ENCODE measurements around the gene FOXO6. TPM values are rescaled to one million over a fixed set of nuclear protein-coding genes. Genes with fewer than 3 reads are reported as not detected.

FOXO6 gene
- total RNA-seq, 1 experiment from 2014 or later = 0.45 TPM

- DNase-seq (ENCODE audit: low spot score) = no peak
Observed at GRCh38 chr1:41400225-41400624, 39.0 kb downstream of the FOXO6 start.

- no peak for DNase-seq (ENCODE audit: low spot score)
Observed at GRCh38 chr1:41401899-41402298, 40.7 kb downstream of the FOXO6 start.

GRCh38 chr1:41404308-41404761, 43.1 kb downstream of the FOXO6 start:
- DNase-seq (ENCODE audit: low spot score) = peak; percentile 76

- DNase-seq (ENCODE audit: low spot score) = no peak
Observed at GRCh38 chr1:41407664-41408252, 46.5 kb downstream of the FOXO6 start.

GRCh38 chr1:41408691-41409090, 47.5 kb downstream of the FOXO6 start:
- DNase-seq (ENCODE audit: low spot score) = no peak

GRCh38 chr1:41409825-41410224, 48.6 kb downstream of the FOXO6 start:
- DNase-seq (ENCODE audit: low spot score) = no peak

- DNase-seq (ENCODE audit: low spot score) = no peak
Observed at GRCh38 chr1:41410462-41410861, 49.2 kb downstream of the FOXO6 start.

DNA sequence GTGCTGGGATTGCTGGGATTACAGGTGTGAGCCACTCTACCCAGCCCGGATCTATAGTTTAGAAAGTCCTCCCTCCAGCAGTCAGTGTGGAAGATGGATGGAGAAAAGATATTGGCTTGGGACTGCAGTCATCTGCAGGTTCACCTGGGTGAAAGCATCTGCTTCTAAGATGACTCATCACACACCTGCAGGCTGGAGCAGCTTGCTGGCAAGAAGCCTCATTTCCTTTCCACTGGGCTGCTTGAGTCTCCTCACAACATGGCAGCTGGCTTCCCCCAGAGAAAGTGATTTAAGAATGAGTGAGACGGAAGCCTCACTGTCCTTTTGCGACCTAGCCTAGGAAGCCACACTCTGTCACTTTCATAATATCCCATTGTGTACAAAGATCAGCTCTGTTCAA, 50.0 kb downstream of the FOXO6 start:
- no peak for DNase-seq (ENCODE audit: low spot score)

DNA sequence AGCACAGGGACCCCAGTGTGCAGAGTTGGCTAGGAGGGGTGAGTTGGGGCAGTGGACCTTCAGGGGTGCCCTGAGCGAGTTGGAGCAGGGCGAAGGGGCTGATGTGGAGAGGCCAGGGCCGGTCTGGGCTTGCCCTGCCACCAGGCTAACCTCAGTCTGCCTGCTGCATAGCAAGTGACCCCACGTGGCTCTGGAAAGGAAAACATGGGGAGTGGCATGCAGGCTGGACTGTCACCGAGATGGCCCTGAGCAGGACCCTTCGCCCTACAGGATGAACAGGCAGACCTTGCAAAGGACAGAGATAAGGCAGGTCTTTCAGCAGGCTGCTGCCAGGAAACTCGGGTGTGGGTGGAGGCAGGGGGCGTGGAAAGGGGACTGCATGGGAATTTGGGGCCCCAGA, 51.5 kb downstream of the FOXO6 start:
- no peak for DNase-seq (ENCODE audit: low spot score)

DNA sequence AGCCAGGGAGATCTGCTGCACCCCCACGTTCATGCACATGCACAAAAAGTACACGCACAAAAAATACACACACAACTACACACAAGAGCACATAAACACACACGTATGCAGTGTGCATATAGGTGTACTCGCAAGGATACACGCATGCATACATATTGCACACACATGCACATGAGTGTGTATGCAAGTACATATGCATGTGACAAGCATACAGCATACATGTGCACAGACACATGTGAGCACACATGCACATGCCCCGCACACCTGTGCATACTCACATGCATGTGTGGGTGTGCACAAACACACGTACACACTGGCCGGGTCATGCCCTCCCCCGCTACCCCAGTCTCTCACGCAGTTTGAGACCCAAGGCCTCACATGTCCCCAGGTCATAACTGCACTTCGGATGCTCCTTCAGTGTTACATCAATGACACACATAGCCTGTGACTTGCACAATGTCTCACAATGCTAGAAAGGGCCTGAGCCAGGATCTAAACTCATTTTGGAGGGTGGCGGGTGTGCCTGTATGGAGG, 52.6 kb downstream of the FOXO6 start:
- no peak for DNase-seq (ENCODE audit: low spot score)

- no peak for DNase-seq (ENCODE audit: low spot score)
Observed at GRCh38 chr1:41414296-41414695, 53.1 kb downstream of the FOXO6 start.

DNA sequence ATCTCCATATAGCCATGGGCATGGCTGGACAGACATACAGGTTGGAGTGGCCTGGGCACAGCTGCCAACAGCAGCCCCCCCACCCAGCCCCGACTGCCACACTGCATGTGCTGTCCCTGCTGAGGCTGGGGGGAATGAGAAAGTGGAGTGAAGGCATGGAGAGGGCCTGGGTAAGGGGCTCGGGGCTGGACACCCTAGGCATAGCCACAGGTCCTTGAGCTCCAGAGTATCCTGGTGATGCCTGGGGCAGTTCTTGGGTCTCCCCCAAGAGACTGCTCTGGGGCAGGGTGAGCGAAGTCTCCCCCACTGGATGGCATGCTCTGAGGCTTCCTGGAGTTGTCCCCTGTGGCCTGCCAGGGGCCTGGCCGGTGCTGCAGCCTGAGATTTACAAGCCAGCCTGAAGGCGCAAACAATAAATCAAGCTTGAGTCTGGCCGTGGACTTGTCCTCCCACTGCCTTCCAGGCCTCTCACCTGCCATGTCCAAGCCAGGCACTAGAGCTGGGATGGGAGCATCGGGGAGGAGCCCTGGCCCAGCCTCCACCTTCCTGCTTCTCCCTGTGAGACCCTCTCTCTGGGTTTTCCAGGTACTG, 53.6 kb downstream of the FOXO6 start:
- DNase-seq (ENCODE audit: low spot score) = no peak

DNA sequence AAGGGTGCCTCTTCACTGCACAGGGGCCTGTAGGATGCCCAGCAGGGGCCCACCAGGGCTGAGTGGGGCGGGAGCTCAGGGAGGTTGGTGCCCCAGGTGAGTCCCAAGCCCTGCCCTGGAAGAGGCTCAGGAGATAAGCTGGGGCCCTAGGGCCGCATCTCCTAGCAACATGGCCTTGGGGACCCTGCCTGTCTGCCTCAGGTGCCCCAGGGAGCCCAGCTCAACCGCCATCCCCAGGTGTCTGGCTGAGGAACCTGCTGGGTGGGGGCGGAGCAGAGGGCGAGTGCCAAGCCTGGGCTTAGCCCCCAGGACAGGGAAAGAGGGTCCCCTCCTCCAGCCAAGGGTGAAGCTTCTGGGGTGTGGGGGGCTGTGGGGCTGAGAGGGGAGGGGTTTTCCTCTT, 54.8 kb downstream of the FOXO6 start:
- no peak for DNase-seq (ENCODE audit: low spot score)

- peak; percentile 84 for DNase-seq (ENCODE audit: low spot score)
Observed at GRCh38 chr1:41416552-41417334, 55.5 kb downstream of the FOXO6 start.

DNA sequence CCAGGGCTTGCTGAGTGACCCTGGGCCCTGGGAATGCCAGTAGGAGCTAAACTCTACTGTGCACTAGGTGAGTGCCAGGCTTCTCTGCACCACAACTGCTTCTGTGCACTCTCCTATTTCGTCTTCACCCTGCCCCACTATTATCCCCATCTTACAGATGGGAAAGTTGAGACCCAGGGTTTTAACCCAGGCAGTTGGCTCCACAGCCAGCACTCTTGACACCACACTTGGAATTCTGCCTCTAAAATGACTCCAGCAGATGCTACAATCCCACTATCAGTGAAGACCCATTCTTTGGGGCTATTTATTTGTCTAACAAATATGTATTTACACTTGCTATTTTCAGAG, 56.1 kb downstream of the FOXO6 start:
- DNase-seq (ENCODE audit: low spot score) = no peak

- no peak for DNase-seq (ENCODE audit: low spot score)
Observed at GRCh38 chr1:41417746-41418145, 56.5 kb downstream of the FOXO6 start.

GRCh38 chr1:41418857-41419583, 57.8 kb downstream of the FOXO6 start:
- peak; percentile 96 for DNase-seq (ENCODE audit: low spot score)

DNA sequence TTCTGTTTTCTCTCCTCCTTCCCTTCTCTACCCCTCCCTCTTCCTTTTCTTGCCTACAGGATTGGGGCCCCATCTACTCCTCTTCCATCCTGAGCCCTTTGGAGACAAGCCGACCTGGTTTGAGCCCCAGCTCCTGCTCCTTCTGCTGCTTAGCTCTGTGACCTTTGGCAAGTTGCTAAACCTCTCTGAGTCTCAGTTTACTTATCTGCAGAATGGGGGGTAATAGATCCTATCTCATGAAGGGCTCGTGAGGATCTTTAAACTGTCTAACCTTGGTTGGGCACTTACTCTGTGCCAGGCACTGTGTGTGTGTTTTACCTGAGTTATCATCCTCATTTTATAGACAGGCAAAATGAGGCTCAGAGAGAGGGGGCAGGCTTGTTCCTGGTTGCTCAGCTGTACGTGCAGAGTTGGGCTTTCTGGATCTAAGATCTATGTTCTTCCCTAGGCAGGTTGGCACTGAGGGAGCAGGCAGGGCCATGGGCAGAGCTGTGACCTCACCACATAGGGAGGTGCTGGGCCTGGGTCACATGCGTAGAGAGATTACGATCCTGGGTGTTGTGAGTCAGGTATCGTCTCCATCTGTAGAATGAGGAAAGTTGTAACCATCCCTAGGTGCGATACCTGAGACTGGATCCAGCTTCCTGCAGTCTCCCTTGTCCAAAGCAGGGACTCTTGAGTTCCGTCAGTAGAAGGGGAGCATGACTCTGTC, 58.5 kb downstream of the FOXO6 start:
- no peak for DNase-seq (ENCODE audit: low spot score)

- no peak for DNase-seq (ENCODE audit: low spot score)
Observed at GRCh38 chr1:41420351-41420750, 59.1 kb downstream of the FOXO6 start.

GRCh38 chr1:41420860-41421259, 59.6 kb downstream of the FOXO6 start:
- no peak for DNase-seq (ENCODE audit: low spot score)

DNA sequence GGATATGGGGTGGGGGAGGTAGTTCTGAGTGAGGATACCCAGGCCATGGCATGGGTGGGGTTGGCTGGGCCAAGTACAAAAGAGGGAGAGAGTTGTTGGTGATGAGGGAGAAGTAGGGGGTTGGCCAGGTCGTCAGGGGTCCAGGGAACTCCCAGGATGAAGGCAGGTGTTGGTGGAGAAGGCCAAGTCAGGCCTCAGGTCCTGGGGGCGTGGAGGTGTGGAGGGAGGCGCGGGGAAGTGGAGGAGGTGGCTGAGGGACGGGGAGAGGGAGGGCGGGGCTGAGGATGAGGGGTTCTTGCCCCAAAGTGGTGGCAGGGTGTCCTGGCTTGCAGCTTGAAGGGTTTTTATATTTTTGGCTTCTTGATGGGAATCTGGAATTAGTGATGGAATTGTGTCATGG, 61.1 kb downstream of the FOXO6 start:
- no peak for DNase-seq (ENCODE audit: low spot score)
